GM12873 (cell line): Measurements from ENCODE around the gene RBPMS2.

ENCODE experiments used
- TF ChIP-seq, protein P1 (sequence below): IDR thresholded peaks from 2 replicates; pipeline ENCODE4 v1.5.1; 2012; ENCODE audit warnings: low read depth, mild to moderate bottlenecking, moderate library complexity, low read length, control low read depth; ENCODE audit not compliant: insufficient read depth; ENCODE audit errors: missing control alignments

Gene RBPMS2

GRCh38 chr15:64761156-64761555 is 14.2 kb downstream of the RBPMS2 start:
- TF ChIP-seq, protein P1, sequence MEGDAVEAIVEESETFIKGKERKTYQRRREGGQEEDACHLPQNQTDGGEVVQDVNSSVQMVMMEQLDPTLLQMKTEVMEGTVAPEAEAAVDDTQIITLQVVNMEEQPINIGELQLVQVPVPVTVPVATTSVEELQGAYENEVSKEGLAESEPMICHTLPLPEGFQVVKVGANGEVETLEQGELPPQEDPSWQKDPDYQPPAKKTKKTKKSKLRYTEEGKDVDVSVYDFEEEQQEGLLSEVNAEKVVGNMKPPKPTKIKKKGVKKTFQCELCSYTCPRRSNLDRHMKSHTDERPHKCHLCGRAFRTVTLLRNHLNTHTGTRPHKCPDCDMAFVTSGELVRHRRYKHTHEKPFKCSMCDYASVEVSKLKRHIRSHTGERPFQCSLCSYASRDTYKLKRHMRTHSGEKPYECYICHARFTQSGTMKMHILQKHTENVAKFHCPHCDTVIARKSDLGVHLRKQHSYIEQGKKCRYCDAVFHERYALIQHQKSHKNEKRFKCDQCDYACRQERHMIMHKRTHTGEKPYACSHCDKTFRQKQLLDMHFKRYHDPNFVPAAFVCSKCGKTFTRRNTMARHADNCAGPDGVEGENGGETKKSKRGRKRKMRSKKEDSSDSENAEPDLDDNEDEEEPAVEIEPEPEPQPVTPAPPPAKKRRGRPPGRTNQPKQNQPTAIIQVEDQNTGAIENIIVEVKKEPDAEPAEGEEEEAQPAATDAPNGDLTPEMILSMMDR: no peak

- TF ChIP-seq, protein P1: no peak
These were observed 15.3 kb downstream of the RBPMS2 start for GRCh38 chr15:64760056-64760455.

DNA sequence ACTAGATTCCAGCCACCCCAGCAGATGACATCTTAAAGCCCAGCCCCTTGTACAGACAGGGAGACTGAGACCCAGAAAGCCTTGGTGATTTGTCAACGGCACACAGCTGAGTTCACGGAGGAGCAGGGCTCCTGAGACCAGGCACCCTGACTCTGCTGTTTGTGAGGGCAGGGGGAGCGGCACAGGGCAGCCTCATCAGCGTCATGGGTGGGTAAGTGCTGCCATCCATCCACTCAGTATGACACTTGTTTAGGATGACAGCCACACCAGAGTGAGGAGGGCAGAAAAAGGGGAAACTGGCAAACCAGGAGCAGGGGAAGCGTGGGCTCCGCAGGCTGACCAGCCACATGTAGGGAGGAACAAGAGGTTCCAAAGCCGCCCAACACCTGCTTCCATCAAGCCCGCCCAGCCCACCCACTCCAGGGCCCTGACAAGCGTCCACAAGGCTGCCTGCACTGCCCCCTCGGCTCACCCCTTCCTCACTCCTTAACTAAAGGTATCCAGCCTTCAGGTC is 19.9 kb downstream of the RBPMS2 start:
- TF ChIP-seq, protein P1: no peak

DNA sequence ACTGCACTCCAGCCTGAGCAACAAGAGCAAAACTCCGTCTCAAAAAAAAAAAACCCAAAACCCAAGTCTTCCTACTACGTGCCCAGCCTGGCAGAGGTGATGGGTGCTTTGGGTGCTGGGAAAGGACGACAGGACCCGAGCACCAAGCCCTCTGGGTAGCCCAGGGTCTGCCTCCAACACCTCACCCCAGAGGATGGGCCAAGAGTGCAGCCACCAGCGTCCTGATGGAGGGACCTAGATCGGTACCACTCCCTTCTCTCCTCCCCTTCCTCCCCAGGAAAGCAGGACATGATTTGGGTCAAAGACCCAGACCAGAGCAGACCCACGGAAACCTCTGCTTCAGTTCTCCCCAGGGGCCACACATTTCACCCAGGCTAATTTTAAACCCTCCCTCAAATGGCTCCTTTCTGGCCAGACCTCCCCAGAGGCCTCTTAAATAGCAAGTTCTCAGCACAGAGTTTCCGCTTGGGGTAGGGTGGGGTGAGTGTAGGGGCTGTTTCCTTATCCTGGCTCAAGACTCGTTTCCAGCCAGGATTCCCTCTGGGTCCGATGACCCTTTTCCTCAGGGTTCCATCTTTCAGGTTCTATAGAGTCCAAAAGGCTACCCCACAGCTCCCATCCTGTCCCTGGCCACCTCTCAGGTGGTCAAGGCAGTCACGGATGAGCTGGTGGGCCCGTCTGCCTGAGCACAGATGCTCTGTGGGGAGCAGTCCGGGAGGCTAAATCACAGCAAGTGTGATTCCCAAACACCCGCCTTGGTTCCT is 20.5 kb downstream of the RBPMS2 start:
- TF ChIP-seq, protein P1: no peak

- TF ChIP-seq, protein P1: no peak
These were observed 21.8 kb downstream of the RBPMS2 start for GRCh38 chr15:64753480-64754185.

DNA sequence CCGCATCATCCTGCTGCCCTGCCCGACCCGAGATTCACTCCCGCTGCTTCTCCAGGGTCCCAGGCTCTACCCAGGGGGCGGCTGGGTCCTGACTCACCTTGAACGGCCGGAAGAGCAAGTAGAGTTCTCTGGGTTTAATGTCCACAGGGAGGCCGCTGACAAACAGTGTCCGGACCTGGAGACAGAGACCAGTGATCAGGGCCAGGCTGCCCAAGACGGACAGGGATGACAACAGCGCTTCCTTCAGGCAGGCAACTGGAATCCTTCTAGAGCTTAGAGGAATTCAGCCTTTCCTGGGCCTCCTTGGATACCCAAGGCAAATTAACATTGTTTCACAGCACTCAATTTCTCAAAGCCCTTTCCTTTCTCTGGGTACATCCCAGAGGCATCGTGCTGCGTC is 23.9 kb downstream of the RBPMS2 start:
- TF ChIP-seq, protein P1: no peak

DNA sequence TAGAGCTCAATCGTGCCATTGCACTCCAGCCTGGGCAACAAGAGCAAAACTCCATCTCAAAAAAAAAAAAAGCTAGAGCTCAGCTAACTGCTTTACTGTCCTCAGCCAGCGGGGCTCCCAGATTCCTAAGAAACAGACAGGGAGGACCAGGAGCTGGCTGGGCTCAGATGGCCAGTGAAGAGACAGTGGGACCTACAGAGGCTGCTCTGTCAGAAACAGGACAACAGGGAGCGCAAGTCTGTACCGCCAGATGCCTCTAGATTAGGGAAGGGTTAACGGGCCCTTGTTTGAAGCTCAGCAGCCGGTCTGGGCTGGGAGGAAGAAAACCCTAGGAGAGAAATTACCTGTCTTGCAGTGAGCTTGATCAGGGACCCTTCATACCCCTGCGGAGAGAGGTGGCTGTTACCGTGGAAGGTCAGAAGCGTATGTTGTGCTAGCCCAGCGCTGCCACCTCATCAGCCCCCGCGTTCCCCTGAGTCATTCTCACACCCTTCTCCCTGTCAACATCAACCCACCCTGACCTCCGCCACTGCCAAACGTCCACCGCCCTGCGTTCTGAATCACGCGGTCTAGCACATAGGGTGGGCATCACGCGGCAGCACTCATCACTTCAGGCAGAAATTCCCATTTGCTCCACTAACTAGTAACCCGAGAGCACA is 25.3 kb downstream of the RBPMS2 start:
- TF ChIP-seq, protein P1: no peak
